ENCODE data around the gene TSSK6.

Gene TSSK6

DNA sequence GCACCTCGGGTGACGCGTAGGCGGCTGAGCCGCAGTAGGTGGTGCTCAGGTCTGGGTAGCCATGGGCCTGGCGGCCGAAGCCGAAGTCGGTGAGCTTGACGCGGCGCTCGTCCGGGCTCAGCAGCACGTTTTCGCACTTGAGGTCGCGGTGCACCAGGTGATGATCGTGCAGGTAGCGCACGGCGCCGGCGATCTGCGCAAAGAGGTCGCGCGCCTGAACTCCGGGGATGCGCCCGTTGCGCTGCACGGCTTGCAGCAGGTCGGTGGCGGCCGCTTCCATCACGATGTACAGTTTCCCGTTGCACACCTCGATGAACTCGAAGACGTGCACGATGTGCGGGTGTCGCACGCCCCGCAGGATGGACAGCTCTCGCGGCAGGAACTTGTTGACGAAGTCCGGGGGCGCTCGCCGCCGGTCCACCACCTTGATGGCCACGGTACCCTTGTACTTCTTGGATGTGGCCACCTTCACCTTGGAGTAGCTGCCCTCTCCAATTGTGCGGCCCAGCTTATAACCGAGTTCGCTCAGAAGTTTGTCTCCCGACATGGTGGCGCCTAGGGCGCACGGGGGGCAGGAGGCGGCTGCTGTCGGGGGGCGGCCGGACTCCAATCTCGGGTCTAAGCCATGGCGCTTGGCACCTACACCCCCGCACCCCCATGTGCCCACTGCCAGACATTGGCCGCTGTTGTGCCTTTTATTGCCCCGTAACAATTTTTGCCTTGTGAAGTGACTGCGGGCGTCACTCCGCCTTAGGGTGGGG is at the start of gene TSSK6:
TSSK6 (minus strand) TSS at position 668 of the 761 bp plus-strand sequence; CDS start at position 547, 121 bp downstream.
- DNase-seq: no peak

GRCh38 chr19:19563348-19563848 is 48.0 kb upstream of the TSSK6 start:
- no peak for DNase-seq

DNA sequence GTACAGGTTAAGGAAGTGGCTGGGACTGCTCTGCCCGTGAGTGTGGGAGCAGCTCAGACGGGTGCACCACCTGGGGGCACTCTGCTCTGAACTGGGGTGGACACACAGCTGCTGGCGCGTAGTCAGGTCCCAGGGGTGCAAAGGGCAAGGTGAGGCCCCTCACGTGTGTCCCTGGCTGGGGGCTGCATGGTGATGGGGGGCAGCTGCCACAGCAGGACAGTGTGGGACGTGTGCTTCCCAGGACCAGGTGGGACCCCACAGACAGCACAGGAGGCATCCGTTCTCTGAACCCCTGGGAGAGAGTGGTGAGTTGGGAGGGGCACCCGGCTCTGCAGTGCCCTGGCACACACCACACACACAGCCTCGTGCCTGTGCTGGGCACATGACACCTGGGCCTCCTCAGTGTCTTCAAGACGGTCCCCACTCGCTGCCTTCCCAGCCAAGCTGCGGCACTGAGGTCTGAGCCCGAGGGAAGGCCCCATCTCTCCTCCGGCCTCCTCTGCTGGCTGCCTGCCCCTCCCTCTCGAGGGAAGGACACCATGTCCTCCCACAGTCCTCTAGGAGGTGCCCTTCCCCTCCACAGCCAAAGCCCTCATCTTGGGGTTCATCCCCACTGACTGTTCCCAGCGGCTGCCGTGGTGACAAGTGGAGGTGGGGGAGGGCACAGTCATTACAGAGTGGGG is 47.5 kb upstream of the TSSK6 start:
- DNase-seq: peak; percentile 66

GRCh38 chr19:19561946-19562664 is 46.8 kb upstream of the TSSK6 start:
- no peak for DNase-seq

DNA sequence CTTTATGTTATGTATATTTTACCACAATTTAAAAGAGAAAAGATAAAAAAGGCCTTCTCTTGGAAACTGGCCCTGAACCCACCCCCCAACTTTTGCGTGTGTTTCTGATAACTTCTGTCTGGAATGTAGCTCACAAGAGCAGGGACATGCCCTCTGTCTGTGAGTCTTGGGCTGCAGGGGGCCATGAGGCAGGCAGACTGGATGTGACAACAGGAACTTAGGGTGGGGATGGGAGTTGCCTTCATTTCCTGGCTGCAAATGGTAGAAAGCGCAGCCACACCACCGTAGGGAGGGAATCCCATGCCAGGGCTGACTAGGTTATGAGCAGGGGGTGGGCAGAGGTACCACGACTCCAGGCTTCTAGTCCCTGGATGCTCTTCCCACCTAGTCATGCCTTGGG is 44.6 kb upstream of the TSSK6 start:
- peak; percentile 51 for DNase-seq

- DNase-seq: no peak
Observed at GRCh38 chr19:19558636-19559035, 43.3 kb upstream of the TSSK6 start.

- no peak for DNase-seq
Observed at GRCh38 chr19:19558055-19558454, 42.7 kb upstream of the TSSK6 start.

DNA sequence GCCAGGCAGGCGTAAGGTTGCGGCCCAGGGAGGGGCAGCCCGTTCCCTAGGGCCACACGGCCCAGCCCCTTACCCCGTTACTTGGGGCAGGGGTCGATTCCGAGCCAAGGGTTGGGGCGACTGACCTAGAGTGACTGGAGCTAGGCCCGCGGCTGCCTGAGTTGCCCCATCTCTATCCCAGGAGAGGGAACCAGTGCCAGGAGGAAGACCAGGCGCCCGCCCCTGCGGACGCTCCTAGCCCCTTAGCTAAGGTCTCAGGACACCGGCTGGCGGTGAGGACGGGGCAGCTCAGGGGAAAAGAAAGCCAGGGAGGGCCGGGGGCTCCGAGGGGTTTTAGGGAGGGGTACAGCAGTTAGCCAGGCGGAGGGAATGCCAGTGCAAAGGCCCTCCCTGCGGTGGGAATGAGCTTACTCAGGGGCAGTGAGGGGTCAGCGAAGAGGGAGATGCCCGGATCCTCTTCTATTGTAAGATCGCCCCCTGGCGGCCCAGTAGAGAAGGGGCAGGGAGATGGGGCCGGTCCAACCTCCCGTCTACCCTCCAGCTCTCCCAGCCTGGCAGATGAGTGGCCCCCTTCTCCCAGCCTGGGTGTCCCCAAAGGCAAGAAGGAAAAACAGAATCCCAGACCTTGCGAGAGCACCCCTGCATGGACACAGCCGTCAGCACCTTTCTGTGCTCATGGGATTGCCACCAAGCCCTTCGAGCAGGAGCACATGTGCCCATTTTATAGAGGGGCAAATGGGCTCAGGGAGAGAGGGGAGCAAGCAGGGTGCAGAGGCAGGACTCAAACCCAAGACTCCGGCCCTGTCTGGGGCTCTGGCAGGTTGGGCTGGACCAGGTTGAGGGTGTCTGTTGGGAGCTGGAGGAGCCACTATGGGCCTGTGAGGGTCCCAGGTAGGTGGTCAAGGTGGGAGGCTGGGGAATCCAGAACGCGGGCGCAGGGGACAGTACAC is 39.0 kb upstream of the TSSK6 start:
- DNase-seq: peak; percentile 74

DNA sequence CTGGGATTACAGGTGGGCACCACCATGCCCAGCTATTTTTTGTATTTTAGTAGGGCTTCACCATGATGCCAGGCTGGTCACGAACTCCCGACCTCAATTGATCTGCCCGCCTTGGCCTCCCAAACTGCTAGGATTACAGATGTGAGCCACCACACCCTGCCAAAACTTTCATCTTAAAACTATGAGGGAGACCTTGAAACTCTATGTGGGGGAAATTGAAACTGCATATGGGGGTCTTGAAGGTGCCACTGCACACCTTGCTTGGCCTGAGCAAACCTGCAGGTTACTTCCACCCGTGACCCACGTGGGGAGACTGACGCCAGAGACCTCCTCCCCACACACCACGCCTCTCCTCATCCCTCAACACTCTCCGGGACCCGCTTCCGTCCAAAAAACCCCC is 38.3 kb upstream of the TSSK6 start:
- DNase-seq: no peak

DNA sequence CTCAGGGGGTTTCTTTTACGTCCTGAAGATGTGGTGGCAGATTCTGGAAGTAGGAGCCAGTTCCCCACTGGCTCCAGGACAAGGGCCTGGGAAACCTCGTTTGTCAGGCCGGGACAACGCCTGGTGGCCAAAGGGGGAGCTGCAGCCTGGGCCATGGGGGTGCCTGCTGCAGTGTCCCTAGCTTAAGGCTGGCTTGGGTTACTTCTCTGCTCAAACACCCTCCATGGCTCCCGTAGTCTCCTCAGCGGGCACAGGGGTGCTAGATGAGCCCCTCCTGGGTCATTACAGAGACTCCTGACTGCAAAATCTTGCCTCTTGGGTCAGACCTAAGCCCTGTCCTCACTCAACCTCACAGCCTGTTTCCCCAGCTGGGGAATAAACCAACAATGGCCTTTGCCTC is 37.5 kb upstream of the TSSK6 start:
- DNase-seq: peak; percentile 38

- no peak for DNase-seq
Observed at GRCh38 chr19:19551853-19552192, 36.5 kb upstream of the TSSK6 start.

GRCh38 chr19:19550972-19551852 is 35.9 kb upstream of the TSSK6 start:
- DNase-seq: no peak

DNA sequence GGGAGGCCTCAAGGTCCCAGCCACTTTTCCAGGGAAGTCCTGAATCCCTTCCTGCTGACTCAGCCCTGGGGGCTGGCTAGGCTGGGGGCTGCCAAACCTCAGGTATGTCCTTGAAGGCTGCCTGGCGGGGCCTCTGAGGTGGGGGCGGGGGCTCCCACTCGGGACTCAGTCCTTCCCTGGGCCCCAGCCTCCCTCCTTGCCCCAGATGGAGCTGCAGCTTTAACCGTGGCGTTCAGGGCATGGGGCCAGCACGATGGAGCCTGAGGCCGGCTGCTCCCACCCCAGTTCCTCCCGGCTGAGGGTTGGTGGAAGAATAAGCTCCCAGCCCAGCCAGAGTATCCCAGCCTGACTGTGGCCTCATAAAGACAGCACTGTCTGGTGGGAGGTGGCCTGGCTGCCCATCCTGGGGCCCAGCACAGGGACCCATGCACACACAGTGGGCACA is 35.2 kb upstream of the TSSK6 start:
- DNase-seq: no peak

- no peak for DNase-seq
Observed at GRCh38 chr19:19549804-19550464, 34.6 kb upstream of the TSSK6 start.

DNA sequence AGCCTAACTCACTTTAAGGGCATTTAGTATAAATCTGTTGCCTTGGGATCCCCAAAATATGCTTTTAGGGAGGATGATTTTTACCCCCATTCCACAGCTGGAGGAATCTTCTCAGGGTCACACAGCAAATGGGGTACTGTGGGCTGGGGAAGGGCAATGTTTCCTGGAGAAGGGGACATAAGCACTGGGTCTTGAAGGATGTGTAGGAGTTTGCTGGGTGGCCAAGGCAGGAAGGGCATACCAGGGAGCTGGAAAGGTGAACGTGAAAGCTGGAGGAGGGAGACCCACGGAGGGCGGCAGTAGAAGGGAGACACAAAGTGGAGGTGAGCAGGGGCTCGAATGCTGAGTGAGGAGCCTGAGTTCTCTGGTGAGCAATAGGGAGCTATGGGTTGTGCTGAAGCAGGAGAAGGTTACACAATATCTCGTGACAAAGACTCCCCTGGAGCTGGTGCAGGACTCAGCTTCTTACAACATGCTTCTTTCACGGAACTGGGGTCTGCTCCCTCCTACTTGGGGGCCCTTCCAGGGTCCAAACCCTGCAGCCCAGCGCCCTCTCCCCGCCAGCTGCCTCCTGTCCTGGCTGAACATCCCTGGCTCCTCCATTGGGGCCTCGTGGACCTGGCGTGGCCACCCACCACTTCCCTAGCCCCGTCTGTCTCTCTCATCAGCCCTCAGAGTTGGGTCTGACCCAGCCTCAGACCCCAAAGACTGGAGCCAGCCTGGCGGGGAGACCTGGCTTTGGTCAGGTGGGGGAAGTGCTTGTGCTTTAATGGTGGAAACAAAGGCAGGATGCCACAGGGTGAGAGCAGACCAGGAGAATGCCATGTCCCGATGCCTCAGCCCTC is 33.8 kb upstream of the TSSK6 start:
- DNase-seq: no peak

- no peak for DNase-seq
Observed at GRCh38 chr19:19547674-19548336, 32.5 kb upstream of the TSSK6 start.

- no peak for DNase-seq
Observed at GRCh38 chr19:19546751-19547162, 31.4 kb upstream of the TSSK6 start.

- DNase-seq: no peak
Observed at GRCh38 chr19:19545707-19546106, 30.4 kb upstream of the TSSK6 start.

DNA sequence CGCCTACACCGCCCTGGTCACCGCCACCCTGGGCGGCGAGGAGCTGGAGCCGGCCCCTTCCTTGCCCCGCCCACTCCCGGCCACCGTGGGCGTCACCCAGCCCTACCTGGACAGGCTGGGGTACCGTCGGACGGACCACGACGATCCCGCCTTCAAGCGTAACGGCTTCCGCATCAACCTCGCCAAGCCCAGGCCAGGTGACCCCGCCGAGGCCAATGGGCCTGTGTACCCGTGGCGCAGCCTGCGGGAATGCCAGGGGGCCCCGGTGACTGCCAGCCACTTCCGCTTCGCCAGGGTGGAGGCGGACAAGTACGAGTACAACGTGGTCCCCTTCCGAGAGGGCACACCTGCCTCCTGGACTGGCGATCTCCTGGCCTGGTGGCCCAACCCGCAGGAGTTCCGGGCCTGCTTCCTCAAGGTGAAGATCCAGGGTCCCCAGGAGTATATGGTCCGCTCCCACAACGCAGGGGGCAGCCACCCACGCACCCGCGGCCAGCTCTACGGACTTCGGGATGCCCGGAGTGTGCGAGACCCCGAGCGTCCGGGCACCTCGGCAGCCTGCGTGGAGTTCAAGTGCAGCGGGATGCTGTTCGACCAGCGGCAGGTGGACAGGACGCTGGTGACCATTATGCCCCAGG is 29.7 kb upstream of the TSSK6 start:
- DNase-seq: no peak
